OCI-LY3 (cell line): Measurements from ENCODE around the gene ZNF688.

ENCODE experiments used
- EZH2phosphoT487 ChIP-seq: fragments of 200-600 bp; shearing (Covaris generic); IDR thresholded peaks from 2 replicates; pipeline ENCODE4 v1.6.1; 2018; ENCODE audit warnings: antibody characterized with exemption, mixed run types, low read depth
- TF ChIP-seq, protein P1 (sequence below): fragments of 200-600, 300-600 bp; sonication (generic); IDR thresholded peaks from 2 replicates; pipeline ENCODE4 v1.5.1; 2014; ENCODE audit warnings: antibody characterized with exemption, low read length, low read depth

DNA sequence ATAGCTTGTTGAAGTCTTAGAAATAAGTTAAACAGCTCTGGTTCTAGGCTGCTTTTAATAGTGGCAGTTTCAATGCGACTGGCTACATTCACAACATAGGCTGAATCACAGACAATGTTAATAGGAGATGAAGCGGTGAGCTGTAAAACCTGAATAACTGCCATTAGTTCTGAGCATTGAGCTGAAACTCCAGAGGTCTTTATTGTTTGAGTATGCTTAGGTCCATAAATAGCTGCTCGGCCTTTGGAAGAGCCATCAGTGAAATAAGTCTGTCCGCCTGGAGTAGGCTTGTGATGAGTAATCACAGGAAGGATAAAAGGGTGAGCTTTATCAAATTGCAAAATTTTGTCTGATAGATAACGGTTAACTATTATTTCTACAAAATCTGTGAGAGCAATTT, 48.1 kb upstream of the ZNF688 start:
- TF ChIP-seq, protein P1, sequence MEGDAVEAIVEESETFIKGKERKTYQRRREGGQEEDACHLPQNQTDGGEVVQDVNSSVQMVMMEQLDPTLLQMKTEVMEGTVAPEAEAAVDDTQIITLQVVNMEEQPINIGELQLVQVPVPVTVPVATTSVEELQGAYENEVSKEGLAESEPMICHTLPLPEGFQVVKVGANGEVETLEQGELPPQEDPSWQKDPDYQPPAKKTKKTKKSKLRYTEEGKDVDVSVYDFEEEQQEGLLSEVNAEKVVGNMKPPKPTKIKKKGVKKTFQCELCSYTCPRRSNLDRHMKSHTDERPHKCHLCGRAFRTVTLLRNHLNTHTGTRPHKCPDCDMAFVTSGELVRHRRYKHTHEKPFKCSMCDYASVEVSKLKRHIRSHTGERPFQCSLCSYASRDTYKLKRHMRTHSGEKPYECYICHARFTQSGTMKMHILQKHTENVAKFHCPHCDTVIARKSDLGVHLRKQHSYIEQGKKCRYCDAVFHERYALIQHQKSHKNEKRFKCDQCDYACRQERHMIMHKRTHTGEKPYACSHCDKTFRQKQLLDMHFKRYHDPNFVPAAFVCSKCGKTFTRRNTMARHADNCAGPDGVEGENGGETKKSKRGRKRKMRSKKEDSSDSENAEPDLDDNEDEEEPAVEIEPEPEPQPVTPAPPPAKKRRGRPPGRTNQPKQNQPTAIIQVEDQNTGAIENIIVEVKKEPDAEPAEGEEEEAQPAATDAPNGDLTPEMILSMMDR = no peak
- TF ChIP-seq EZH2phosphoT487 = no peak
